NCI-H1694 (cell line): ENCODE results near the gene PTK7.
A peak's percentile ranks its signal among the peaks of the same experiment; 100 is the strongest.
"Not testable (repeated sequence)": the region's sequence is repeated elsewhere in the genome, so short reads cannot be mapped to it uniquely, and the experiment has no call there.

Experiments
- DNase-seq: peaks from one replicate; lab custom pipeline; 2025; lab: John Stamatoyannopoulos, UW

The PTK7 gene

DNA sequence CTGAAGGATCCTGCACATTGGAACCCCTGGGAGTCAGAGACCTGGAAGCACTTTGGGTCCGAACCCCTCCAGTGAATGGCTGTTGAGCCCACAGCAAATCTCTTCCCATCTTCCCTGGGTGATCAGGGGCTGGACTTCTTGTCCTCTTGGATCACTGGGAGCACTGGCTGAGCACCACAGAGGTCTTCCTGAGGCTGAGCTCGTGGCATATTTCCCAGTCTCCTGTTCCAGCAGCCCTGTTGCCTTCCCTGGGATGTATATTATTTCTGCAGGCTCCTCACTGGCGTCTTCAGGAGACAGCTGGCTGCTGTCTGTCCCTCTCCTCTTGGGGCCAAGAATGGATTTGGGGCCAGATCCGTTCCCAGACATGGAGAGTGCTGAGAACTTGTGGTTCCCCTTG lies 43.4 kb downstream of the PTK7 start:
- no peak for DNase-seq

DNA sequence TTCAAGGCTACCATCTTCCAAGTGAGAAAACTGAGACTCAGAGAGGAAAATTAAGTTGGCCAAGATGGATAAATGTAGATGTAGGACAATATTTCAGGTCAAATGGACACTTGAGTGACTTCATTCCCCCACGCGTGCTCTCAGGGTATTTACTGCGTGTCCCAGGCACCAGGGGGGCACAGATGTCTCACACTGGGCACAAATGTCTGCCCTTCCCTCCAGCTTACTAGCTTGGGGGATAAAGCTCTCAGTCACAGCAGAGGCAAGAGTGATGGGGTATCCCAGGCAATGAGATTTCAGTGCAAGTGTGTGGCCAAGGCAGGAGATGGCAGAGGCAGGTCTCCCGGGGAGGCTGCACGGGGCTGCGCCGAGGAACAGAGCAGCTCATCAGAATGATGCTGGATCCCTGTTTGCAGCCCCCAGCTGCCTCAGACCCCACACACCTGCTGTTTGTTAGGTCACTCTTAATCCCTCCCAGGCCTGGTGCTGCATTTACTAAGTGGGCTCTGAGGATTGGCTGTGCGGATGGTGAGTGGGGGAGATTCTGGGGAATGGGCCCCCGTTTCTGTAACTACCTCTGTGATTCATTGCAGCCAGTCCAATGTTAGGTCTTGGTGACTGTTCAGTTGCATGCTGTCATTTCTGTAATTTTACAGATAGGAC lies 44.1 kb downstream of the PTK7 start:
- DNase-seq = no peak

DNA sequence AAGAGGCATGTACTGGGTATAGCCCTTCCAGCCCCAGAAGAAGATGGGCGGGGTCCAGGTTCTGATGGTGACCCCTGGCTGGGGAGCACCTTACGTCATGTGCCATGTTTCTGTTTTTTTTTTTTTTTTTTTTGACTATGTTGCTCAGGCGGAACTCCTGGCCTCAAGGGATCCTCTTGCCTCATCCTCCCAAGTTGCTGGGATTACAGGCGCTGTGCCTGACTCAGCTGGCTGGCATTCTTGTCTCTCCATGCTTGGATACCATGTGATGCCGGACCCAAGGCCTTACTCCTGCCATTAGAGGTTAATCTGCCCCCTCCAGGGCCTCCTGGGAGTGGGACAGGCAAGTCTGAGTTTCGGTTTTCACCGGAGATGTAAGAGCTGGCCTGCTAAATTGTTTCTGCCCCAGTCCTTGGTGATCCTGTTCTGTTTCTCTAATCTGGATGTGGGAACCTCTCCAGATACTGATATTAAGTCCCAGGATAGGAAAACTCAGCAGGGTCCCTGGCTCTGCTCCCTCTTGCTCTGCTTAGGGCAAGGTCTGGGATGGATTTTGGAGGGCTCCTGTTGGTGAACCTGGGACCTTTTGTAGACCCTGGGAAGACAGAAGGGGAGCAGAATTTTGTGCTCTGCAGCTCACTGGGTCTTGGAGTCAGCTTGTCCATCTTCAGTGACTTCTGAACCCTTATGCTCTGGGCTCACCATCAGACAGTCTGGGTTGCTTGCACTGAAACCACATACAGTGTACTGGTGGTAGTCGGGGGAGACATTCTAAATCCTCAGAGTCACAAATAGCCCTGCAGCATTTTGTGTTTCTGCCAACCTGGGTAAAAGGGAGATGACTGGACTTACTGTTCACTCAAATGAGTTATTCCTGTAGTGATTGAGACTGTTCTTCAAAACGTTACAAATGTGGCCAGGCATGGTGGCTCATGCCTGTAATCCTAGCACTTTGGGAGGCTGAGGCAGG lies 45.1 kb downstream of the PTK7 start:
- DNase-seq = no peak

DNA sequence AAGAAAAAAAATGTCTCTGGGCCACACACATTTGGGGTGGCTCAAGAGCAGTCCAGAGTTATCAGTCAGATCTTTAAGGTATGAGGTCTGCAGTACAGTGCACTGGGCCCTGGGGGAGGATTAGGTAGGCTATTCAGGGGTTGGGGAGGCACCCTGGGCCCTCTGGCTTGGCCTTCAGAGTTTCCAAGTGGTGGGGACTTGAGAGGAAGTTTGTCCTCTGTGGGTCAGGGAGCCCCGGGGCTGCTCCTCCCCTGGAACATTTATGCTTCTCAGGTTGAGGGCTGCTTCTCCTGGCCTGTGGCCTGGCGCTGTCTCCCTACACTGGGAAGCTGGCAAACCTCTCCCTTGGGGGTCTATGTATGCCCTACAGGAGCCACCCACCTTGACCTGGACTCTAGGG lies 46.0 kb downstream of the PTK7 start:
- no peak for DNase-seq

DNA sequence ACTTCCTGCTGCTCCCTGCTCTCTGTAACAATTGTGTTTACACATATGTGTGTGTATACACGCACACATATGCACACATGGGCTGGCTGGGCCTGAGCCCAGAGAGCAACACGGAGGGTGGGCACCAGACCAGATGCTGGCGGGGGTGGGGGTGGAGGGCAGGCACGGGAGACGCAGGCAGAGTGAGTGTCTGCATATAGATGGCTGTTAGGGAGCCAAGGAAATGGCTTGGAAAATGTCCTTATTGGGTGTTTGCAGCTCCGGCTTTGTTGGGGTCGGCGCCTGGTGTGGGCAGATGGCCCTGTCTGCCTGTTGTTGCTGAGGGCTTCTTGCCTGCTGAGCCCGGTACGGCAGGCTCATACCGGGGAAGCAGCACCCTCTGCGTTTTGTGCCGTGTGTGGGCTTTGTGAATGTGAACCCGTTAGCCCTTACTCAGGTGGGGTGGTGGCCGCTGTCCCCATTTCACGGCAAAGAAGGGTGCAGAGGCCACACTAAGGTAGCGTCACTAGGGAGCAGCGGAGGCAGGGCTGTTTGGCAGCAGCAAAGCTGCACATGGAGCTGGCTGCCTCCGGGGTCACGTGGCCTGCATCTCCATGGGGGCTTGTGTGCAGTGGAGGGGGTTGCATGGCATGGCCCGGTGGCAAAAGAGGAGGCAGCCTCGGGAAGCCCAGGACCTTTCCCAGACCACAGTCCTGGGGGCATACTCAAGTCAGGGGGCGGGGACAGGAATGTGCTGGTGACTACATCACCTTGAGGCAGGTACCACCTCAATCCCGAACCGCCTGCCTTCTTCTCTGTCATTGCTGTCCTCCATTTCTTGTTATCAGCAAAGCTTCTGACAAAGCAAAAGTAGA lies 47.6 kb downstream of the PTK7 start:
- DNase-seq = peak; percentile 81

DNA sequence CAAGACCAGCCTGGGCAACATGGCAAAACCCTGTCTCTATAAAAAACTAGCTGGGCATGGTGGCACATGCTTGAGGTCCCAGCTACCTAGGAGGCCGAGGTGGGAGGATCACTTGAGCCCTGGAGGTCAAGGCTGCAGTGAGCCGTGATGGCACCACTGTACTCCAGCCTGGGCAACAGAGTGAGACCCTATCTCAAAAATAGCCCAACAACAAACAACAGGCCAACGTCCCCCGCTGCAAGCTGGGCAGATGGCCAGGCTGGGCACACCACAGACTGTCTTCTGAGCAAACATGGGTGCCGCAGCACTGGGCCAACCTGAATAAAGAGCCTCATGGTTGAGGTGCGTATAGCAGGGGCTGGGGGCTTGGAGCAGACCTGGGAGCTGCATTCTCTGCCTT lies 48.4 kb downstream of the PTK7 start:
- DNase-seq = no peak

DNA sequence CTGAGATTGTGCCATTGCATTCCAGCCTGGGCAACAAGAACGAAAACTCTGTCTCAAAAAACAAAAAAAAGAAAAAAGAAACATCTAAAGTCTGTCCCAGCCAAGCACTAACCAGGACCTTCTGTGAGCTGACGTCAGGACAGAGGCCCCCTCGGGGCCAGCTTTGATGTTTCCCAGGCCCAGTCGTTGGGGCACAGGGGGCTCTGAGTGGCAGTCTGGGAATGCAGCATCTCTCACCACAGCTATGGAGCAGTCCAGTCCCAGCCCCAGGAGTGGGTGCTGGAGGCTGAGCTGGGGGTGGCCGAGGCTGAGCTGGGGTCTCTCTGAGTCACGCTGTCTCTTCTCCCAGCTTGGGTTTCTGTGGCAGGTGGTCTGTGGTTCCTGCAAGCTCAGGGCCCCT lies 49.0 kb downstream of the PTK7 start:
- no peak for DNase-seq

DNA sequence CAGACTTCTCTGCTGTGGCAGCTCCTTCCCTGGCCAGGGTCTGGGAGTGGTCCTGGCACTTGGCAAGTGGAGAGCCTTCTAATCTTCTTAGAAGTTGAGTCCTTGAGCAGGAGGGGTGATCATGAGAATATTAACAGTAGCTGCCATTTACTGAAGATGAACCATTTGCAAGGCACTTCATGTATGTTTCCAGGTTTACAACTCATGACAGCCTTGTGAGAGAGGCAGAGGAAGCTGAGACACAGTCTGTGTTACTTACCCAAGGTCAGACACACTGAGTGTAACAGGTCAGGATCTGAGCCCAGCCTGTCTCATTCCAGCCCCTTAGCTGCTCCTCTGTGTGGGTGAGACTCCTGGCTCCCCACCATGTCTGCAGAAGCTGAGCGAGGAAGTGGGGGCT lies 49.4 kb downstream of the PTK7 start:
- no peak for DNase-seq

DNA sequence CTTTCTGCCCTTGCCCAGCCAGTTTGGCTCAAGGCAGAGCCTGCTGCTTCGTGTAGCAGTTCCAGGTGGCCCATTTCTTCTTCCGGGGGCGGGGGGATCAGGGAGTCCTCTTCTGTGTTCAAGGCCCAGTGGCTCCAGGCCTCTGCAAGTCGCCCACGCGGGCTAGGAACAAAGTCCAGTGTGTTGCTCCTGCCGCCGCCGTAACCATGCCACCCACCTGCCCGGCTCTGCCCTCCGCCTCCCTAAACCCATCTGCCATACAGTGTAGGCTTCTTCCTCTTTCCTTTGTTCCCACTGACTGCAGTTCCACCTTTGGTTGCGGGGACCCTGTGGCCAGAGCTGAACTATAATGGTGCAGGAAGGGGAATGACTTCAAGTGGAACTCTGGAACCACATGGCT lies 51.1 kb downstream of the PTK7 start:
- no peak for DNase-seq

DNA sequence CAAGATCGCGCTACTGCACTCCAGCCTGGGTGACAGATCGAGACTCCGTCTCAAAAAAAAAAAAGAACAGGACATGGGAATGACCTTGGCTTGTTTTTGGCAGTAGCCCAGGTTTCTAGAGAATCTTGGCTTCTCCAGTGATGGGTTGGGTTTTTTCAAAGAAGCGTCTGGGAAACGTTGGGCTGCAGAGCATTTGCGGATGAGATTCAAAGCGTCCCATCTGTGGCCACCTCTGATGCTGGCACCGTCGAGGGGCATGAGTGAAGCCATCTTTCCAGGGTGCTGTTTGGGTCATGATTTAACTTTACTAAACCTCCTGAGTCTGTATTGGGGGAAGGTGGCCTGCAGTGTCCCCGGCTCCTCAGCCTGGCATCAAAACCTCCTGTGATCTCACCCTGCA lies 51.8 kb downstream of the PTK7 start:
- no peak for DNase-seq

DNA sequence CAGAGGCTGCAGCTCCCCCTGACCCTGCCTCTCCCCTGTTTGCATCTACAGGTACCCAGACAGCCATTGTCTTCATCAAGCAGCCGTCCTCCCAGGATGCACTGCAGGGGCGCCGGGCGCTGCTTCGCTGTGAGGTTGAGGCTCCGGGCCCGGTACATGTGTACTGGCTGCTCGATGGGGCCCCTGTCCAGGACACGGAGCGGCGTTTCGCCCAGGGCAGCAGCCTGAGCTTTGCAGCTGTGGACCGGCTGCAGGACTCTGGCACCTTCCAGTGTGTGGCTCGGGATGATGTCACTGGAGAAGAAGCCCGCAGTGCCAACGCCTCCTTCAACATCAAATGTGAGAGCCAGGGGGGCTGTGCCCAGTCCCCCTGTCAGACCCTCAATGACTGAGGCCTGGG lies 52.8 kb downstream of the PTK7 start:
- no peak for DNase-seq

DNA sequence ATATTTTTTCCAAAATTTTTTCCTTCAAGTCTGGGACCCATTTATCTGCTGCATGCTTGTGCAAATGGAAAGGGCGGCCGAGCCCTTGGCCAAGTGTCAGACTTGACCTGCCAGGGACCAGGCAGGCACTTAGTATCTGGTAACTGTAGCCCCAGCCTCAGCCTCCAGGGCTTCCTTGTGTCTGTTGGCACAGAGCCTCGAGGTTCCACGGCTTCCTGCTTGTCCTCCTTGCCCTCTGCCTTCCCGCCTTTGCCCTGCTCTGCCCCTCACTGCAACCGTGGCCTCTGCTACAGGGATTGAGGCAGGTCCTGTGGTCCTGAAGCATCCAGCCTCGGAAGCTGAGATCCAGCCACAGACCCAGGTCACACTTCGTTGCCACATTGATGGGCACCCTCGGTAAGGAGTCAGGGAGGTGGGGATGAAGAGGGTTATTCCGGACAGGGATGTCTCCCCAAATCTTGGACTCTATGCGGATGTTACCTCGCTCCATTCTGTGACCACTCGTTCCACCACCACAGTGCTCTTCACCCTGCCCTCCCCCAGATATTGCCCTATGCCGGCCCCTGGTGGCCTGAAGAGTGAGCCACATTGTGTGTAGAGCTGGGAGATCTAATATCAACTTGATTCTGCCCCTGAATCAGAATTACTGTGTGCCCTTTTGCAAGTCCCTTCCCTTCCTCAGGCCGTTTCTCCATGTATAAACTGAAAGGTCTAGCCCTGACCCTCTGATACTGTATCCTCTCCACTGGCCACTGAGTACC lies 53.5 kb downstream of the PTK7 start:
- peak; percentile 2 for DNase-seq

DNA sequence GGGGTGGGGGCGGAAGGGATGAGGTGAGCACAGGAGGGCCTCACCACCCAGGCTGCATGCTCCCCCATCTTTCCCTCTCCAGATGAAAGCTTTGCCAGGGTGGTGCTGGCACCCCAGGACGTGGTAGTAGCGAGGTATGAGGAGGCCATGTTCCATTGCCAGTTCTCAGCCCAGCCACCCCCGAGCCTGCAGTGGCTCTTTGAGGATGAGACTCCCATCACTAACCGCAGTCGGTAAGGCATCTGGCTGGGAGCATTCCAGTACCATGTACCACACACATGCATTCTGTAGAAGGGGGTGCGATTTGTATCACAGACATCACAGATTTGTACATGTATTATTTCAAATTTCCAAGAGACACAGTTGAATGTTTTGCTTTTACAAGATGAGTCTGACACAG lies 54.3 kb downstream of the PTK7 start:
- DNase-seq = no peak

DNA sequence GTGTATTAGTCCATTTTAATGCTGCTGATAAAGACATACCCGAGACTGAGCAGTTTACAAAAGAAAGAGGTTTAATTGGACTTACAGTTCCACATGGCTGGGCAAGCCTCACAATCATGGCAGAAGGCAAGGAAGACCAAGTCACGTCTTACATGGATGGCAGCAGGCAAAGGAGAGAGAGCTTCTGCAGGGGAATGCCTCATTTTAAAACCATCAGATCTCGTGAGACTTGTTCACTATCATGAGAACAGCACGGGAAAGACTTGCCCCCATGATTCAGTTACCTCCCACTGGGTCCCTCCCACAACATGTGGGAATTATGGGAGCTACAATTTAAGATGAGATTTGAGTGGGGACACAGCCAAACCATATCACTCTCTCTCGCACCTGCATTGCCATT lies 55.3 kb downstream of the PTK7 start:
- DNase-seq = not testable (repeated sequence)

DNA sequence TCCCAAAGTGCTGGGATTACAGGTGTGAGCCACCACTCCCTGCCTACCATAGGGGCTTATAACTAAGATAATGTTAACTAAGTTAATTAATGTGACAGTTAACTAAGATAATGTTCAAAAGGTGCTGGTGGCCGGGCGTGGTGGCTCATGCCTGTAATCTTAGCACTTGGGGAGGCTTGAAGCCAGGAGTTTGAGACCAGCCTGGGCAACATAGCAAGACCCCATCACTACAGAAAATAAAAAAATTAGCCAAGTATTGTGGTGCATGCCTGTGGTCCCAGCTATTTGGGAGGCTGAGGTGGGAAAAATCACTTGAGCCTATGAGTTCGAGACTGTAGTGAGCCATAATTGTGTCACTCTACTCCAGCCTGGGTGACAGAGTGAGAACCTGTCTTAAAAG lies 62.2 kb downstream of the PTK7 start:
- no peak for DNase-seq

DNA sequence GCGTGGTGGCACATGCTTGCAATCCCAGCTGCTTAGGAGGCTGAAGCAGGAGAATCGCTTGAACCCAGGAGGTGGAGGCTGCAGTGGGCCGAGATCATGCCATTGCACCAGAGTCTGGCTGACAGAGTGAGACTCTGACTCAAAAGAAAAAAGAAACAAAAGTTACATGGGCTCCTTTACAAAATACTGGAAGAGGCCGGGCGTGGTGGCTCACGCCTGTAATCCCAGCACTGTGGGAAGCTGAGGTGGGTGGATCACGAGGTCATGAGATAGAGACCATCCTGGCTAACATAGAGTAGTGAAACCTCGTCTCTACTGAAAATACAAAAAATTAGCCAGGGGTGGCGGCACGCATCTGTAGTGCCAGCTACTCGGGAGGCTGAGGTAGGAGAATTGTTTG lies 63.9 kb downstream of the PTK7 start:
- DNase-seq = not testable (repeated sequence)

DNA sequence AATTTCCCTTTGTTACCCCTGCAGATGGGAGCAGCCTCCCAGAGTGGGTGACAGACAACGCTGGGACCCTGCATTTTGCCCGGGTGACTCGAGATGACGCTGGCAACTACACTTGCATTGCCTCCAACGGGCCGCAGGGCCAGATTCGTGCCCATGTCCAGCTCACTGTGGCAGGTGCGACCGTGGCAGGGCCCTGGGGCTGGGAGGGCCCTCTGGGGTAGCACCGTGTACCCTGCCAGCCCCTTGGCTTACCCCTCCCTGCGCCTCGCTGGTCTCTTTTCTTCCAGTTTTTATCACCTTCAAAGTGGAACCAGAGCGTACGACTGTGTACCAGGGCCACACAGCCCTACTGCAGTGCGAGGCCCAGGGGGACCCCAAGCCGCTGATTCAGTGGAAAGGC lies 65.5 kb downstream of the PTK7 start:
- no peak for DNase-seq

DNA sequence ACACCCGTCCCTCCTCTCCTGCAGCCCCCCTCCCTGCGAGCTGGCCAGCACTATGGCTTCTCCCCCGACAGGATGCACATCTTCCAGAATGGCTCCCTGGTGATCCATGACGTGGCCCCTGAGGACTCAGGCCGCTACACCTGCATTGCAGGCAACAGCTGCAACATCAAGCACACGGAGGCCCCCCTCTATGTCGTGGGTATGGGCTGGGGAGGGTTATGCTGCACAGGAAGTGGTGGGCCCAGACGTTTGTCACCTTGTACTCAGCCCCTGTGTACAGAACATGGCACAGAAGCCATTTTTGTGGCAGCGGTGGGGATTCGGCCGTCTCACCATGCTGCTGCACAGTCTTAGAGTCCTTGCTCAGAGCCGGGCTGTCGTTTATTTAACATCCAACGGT lies 66.0 kb downstream of the PTK7 start:
- DNase-seq = no peak

DNA sequence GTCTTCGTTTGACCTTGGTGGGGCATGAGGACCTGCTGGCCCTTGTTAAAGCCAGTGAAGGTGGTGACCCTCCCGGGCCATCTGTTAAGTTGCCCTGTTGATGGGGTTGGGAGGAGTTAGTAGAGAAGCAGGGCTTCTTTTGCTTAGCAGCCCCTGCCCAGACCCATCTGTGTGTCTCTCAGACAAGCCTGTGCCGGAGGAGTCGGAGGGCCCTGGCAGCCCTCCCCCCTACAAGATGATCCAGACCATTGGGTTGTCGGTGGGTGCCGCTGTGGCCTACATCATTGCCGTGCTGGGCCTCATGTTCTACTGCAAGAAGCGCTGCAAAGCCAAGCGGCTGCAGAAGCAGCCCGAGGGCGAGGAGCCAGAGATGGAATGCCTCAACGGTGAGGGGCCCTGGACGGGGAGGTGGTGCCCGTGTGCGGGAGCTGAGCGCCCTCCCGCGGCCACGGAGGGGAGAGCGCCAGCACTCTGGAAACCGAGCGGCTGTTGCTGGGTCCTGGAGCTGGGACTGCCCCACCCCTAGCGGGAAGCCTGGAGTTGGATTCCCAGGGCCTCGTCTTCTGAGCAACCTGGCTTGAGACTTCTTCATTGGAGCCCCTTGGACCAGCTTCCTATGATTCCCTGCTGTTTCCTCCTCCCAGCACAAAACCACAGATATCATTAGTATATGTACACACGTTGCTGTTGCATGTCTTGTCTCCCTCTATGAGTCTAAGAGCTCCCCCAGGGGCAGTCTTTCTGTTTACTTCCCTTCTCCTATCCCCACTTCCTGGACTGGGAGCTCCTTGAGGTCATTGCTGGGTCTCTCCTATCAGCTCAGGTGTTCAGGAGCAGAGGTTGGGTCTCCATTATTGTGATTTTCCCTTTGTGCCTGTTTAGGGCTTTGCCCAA lies 67.4 kb downstream of the PTK7 start:
- peak; percentile 77 for DNase-seq

DNA sequence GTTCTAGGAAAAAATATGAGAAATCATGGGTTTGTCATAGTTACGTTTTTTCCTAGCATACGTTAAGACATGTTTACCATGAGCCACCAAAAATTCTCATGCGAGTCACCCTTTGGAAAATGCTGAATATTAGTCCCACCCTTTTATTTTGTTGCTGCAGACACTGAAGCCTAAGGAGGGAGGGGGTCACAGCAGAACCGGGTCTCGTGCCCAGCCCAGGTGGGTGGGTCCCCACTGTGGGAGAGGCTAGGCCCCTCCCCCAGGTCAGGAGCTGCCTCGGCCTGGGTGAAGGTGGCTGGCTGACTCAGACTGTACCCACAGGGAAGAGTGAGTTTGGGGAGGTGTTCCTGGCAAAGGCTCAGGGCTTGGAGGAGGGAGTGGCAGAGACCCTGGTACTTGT lies 68.8 kb downstream of the PTK7 start:
- no peak for DNase-seq

DNA sequence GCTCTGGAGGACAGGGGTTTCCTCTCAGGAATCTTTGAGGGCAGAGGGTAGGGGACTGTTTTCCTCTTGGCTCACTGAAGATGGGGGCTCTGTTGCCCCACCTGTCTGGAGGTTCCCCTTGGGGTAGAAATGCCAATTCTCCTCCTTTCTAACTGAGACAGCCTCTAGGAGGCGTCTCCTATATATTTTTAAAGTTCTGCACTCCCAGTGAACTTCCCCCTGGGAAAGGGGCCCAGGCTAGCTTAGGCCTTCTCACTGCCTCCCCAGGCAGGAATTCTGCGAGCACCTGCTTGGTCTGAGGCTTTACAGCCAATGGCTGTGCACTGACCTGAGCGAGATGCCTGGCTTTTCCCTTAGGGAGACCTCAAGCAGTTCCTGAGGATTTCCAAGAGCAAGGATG lies 70.1 kb downstream of the PTK7 start:
- DNase-seq = no peak
